ENCODE results near the gene CDH12. TPM values are rescaled to one million over a fixed set of nuclear protein-coding genes. Genes with fewer than 3 reads are reported as not detected.

CDH12 gene
- total and polyA plus RNA-seq, 4 donors: 0.02 to 0.33 (median 0.17) TPM; not detected in 1

DNA sequence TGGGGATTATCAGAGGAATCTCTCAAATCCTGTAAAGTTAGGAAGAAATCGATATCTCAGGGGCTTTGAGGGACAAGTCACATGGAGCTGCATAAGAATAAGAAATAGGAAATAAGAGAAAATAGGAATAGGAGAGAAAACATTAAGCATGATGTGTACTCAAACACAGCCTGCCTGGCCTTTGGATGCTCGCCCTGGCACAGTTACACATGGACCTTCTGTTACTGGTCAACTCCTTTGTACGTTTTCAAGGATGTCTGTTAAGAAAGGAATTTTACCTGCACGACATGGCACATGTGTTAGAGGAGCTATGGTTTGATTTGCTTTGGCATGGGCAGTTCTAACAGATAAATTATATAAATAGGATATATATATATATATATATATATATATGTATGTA lies 321.2 kb downstream of the CDH12 start:
- 56% methylated on average over 4 of the region's 4 CpGs for WGBS
- no peak for DNase-seq (ENCODE audit: low spot score)
- H3K36me3 ChIP-seq (ENCODE audit: control insufficient read depth in 4 of 4, insufficient read depth in 3 of 4, low read depth in 1 of 4, low read length in 3 of 4): no peaks in the 10 kb centered on the region

DNA sequence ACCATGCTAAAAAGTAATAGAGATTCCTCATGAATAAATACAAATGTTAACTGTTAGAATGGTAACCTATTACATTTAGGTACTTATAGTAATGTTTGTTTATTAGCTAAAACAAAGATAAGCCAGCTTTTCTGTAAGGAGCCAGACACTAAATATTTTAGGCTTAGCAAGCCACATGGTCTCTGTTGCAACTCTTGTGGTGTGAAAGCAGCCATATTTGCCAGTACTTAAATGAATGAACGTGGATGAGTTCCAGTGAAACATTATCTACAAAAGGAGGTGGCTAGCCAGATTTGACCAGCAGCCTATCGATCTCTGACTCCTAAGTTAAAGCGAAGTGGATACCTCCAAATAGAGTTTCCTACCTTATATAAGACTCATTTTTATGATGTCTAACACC lies 331.6 kb downstream of the CDH12 start:
- 61% methylated on average over 3 of the region's 3 CpGs for WGBS
- Histone ChIP-seq H3K4me3 (ENCODE audit: low read depth in 1 of 3, low read length in 3 of 3) (no peak overlapping the region), H3K36me3 (ENCODE audit: control insufficient read depth in 4 of 4, insufficient read depth in 3 of 4, low read depth in 1 of 4, low read length in 3 of 4) (no peaks in the 10 kb centered on the region), H3K4me1 (ENCODE audit: control insufficient read depth in 4 of 4, insufficient read depth in 4 of 4, low read length in 3 of 4) (no peaks in the 10 kb centered on the region), H3K9me3 (ENCODE audit: control insufficient read depth in 4 of 4, low read length in 3 of 4) (no peaks in the 10 kb centered on the region), H3K27me3 (ENCODE audit: control insufficient read depth in 4 of 4, insufficient read depth in 4 of 4, low read length in 3 of 4) (no peaks in the 10 kb centered on the region), H3K27ac (ENCODE audit: low read depth in 1 of 2, low read length in 2 of 2) (no peak overlapping the region), H3K9ac (ENCODE audit: low read depth in 1 of 2, low read length in 2 of 2) (no peak overlapping the region)
- no peak for DNase-seq (ENCODE audit: low spot score)
- TF ChIP-seq, protein P1, sequence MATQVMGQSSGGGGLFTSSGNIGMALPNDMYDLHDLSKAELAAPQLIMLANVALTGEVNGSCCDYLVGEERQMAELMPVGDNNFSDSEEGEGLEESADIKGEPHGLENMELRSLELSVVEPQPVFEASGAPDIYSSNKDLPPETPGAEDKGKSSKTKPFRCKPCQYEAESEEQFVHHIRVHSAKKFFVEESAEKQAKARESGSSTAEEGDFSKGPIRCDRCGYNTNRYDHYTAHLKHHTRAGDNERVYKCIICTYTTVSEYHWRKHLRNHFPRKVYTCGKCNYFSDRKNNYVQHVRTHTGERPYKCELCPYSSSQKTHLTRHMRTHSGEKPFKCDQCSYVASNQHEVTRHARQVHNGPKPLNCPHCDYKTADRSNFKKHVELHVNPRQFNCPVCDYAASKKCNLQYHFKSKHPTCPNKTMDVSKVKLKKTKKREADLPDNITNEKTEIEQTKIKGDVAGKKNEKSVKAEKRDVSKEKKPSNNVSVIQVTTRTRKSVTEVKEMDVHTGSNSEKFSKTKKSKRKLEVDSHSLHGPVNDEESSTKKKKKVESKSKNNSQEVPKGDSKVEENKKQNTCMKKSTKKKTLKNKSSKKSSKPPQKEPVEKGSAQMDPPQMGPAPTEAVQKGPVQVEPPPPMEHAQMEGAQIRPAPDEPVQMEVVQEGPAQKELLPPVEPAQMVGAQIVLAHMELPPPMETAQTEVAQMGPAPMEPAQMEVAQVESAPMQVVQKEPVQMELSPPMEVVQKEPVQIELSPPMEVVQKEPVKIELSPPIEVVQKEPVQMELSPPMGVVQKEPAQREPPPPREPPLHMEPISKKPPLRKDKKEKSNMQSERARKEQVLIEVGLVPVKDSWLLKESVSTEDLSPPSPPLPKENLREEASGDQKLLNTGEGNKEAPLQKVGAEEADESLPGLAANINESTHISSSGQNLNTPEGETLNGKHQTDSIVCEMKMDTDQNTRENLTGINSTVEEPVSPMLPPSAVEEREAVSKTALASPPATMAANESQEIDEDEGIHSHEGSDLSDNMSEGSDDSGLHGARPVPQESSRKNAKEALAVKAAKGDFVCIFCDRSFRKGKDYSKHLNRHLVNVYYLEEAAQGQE (IDR thresholded peaks at IDR 0.05): no peak
- TF ChIP-seq, protein P2, sequence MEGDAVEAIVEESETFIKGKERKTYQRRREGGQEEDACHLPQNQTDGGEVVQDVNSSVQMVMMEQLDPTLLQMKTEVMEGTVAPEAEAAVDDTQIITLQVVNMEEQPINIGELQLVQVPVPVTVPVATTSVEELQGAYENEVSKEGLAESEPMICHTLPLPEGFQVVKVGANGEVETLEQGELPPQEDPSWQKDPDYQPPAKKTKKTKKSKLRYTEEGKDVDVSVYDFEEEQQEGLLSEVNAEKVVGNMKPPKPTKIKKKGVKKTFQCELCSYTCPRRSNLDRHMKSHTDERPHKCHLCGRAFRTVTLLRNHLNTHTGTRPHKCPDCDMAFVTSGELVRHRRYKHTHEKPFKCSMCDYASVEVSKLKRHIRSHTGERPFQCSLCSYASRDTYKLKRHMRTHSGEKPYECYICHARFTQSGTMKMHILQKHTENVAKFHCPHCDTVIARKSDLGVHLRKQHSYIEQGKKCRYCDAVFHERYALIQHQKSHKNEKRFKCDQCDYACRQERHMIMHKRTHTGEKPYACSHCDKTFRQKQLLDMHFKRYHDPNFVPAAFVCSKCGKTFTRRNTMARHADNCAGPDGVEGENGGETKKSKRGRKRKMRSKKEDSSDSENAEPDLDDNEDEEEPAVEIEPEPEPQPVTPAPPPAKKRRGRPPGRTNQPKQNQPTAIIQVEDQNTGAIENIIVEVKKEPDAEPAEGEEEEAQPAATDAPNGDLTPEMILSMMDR (IDR thresholded peaks at IDR 0.05; ENCODE audit: low read depth, low read length, missing input control): no peak
- no peak for TF ChIP-seq RXRA (IDR thresholded peaks at IDR 0.05)

More for the DNA sequence above, 321.2 kb downstream of the CDH12 start:
- no peaks in the 10 kb centered on the region for H3K4me1 ChIP-seq (ENCODE audit: control insufficient read depth in 4 of 4, insufficient read depth in 4 of 4, low read length in 3 of 4)
- H3K9me3 ChIP-seq (ENCODE audit: control insufficient read depth in 4 of 4, low read length in 3 of 4): peaks cover 0 to 3% (median 0%) of the 10 kb centered on the region in 4 donors
- H3K4me3 ChIP-seq (ENCODE audit: low read depth in 1 of 3, low read length in 3 of 3): no peak overlapping the region
- no peak overlapping the region for H3K9ac ChIP-seq (ENCODE audit: low read depth in 1 of 2, low read length in 2 of 2)
- no peaks in the 10 kb centered on the region for H3K27me3 ChIP-seq (ENCODE audit: control insufficient read depth in 4 of 4, insufficient read depth in 4 of 4, low read length in 3 of 4)
- TF ChIP-seq SP1 (IDR thresholded peaks at IDR 0.05) (no peak), HNF4A (conservative IDR thresholded peaks at IDR 0.05) (no peak), HNF4G (IDR thresholded peaks at IDR 0.05) (no peak), JUND (IDR thresholded peaks at IDR 0.05) (no peak), NR2F2 (IDR thresholded peaks at IDR 0.05) (no peak), RAD21 (IDR thresholded peaks at IDR 0.05) (no peak), YY1 (IDR thresholded peaks at IDR 0.05) (no peak), TAF1 (conservative IDR thresholded peaks at IDR 0.05) (no peak), EGR1 (IDR thresholded peaks at IDR 0.05; ENCODE audit: low read depth in 2 of 2) (no peak)
- TF ChIP-seq, protein P3, sequence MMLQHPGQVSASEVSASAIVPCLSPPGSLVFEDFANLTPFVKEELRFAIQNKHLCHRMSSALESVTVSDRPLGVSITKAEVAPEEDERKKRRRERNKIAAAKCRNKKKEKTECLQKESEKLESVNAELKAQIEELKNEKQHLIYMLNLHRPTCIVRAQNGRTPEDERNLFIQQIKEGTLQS (IDR thresholded peaks at IDR 0.05): no peak
- TF ChIP-seq, protein P1 (IDR thresholded peaks at IDR 0.05): no peak
- TF ChIP-seq, protein P2 (IDR thresholded peaks at IDR 0.05; ENCODE audit: low read depth, low read length, missing input control): no peak
- TF ChIP-seq, protein P4, sequence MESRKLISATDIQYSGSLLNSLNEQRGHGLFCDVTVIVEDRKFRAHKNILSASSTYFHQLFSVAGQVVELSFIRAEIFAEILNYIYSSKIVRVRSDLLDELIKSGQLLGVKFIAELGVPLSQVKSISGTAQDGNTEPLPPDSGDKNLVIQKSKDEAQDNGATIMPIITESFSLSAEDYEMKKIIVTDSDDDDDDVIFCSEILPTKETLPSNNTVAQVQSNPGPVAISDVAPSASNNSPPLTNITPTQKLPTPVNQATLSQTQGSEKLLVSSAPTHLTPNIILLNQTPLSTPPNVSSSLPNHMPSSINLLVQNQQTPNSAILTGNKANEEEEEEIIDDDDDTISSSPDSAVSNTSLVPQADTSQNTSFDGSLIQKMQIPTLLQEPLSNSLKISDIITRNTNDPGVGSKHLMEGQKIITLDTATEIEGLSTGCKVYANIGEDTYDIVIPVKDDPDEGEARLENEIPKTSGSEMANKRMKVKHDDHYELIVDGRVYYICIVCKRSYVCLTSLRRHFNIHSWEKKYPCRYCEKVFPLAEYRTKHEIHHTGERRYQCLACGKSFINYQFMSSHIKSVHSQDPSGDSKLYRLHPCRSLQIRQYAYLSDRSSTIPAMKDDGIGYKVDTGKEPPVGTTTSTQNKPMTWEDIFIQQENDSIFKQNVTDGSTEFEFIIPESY (IDR thresholded peaks at IDR 0.05): no peak
- TF ChIP-seq, protein P5, sequence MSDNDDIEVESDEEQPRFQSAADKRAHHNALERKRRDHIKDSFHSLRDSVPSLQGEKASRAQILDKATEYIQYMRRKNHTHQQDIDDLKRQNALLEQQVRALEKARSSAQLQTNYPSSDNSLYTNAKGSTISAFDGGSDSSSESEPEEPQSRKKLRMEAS (IDR thresholded peaks at IDR 0.05): no peak
- H3K27ac ChIP-seq (ENCODE audit: low read depth in 1 of 2, low read length in 2 of 2): no peak overlapping the region
